ENCODE results near the gene TMTC1.

The TMTC1 gene

GRCh38 chr12:29556363-29556762 is 227.4 kb downstream of the TMTC1 start:
- TF ChIP-seq TCF12 (IDR thresholded peaks at IDR 0.05; ENCODE audit: low read depth), result no peak
- TF ChIP-seq CEBPB (IDR thresholded peaks at IDR 0.05), result no peak
- TF ChIP-seq RAD21 (IDR thresholded peaks at IDR 0.05; ENCODE audit: low read depth), result no peak
- no peak for TF ChIP-seq TEAD4 (IDR thresholded peaks at IDR 0.05)
- no peak for TF ChIP-seq CREB1 (IDR thresholded peaks at IDR 0.05; ENCODE audit: low read depth)
- no peak for TF ChIP-seq EP300 (IDR thresholded peaks at IDR 0.05; ENCODE audit: borderline replicate concordance)
- TF ChIP-seq USF1 (IDR thresholded peaks at IDR 0.05), result no peak
- TF ChIP-seq TAF1 (IDR thresholded peaks at IDR 0.05; ENCODE audit: low read depth), result no peak
- no peak for TF ChIP-seq NFIC (IDR thresholded peaks at IDR 0.05)
- no peak for TF ChIP-seq FOXM1 (IDR thresholded peaks at IDR 0.05; ENCODE audit: borderline replicate concordance, low read depth)
- no peak for TF ChIP-seq ZBTB7A (IDR thresholded peaks at IDR 0.05; ENCODE audit: low read depth)
- no peak for TF ChIP-seq MAX (IDR thresholded peaks at IDR 0.05)

GRCh38 chr12:29552994-29553748 is 230.6 kb downstream of the TMTC1 start:
- no peak for TF ChIP-seq EGR1 (IDR thresholded peaks at IDR 0.05)
- no peak for TF ChIP-seq MAX (IDR thresholded peaks at IDR 0.05)
- TF ChIP-seq REST (IDR thresholded peaks at IDR 0.05; ENCODE audit: low read depth), result no peak

- no peak for TF ChIP-seq CREB1 (IDR thresholded peaks at IDR 0.05; ENCODE audit: low read depth)
- no peak for TF ChIP-seq EP300 (IDR thresholded peaks at IDR 0.05; ENCODE audit: borderline replicate concordance)
- TF ChIP-seq FOXM1 (IDR thresholded peaks at IDR 0.05; ENCODE audit: borderline replicate concordance, low read depth), result no peak
- no peak for TF ChIP-seq ZBTB7A (IDR thresholded peaks at IDR 0.05; ENCODE audit: low read depth)
- TF ChIP-seq RAD21 (IDR thresholded peaks at IDR 0.05; ENCODE audit: low read depth), result peak; percentile 94
- no peak for TF ChIP-seq CEBPB (IDR thresholded peaks at IDR 0.05)
Measured at GRCh38 chr12:29552324-29552927, 231.3 kb downstream of the TMTC1 start.

GRCh38 chr12:29551812-29552211 is 231.9 kb downstream of the TMTC1 start:
- TF ChIP-seq EP300 (IDR thresholded peaks at IDR 0.05; ENCODE audit: borderline replicate concordance) (no peak), YY1 (IDR thresholded peaks at IDR 0.05; ENCODE audit: low read depth) (no peak), FOXM1 (IDR thresholded peaks at IDR 0.05; ENCODE audit: borderline replicate concordance, low read depth) (no peak), RAD21 (IDR thresholded peaks at IDR 0.05; ENCODE audit: low read depth) (no peak), CREB1 (IDR thresholded peaks at IDR 0.05; ENCODE audit: low read depth) (no peak), MAX (IDR thresholded peaks at IDR 0.05) (no peak), EGR1 (IDR thresholded peaks at IDR 0.05) (no peak), ZBTB7A (IDR thresholded peaks at IDR 0.05; ENCODE audit: low read depth) (no peak), NFIC (IDR thresholded peaks at IDR 0.05) (no peak), USF1 (IDR thresholded peaks at IDR 0.05) (no peak), REST (IDR thresholded peaks at IDR 0.05; ENCODE audit: low read depth) (no peak), TAF1 (IDR thresholded peaks at IDR 0.05; ENCODE audit: low read depth) (no peak), TEAD4 (IDR thresholded peaks at IDR 0.05) (no peak), TCF12 (IDR thresholded peaks at IDR 0.05; ENCODE audit: low read depth) (no peak), CEBPB (IDR thresholded peaks at IDR 0.05) (no peak)

GRCh38 chr12:29547864-29548263 is 235.9 kb downstream of the TMTC1 start:
- TF ChIP-seq CEBPB (IDR thresholded peaks at IDR 0.05) (no peak), EP300 (IDR thresholded peaks at IDR 0.05; ENCODE audit: borderline replicate concordance) (no peak), MAX (IDR thresholded peaks at IDR 0.05) (no peak), EGR1 (IDR thresholded peaks at IDR 0.05) (no peak), TEAD4 (IDR thresholded peaks at IDR 0.05) (no peak), YY1 (IDR thresholded peaks at IDR 0.05; ENCODE audit: low read depth) (no peak), REST (IDR thresholded peaks at IDR 0.05; ENCODE audit: low read depth) (no peak), USF1 (IDR thresholded peaks at IDR 0.05) (no peak), RAD21 (IDR thresholded peaks at IDR 0.05; ENCODE audit: low read depth) (no peak), TCF12 (IDR thresholded peaks at IDR 0.05; ENCODE audit: low read depth) (no peak), FOXM1 (IDR thresholded peaks at IDR 0.05; ENCODE audit: borderline replicate concordance, low read depth) (no peak), NFIC (IDR thresholded peaks at IDR 0.05) (no peak), CREB1 (IDR thresholded peaks at IDR 0.05; ENCODE audit: low read depth) (no peak), ZBTB7A (IDR thresholded peaks at IDR 0.05; ENCODE audit: low read depth) (no peak), TAF1 (IDR thresholded peaks at IDR 0.05; ENCODE audit: low read depth) (no peak)
